RWPE2 (cell line): ENCODE data around the gene ARHGEF1.
A peak's percentile ranks its signal among the peaks of the same experiment; 100 is the strongest.

Experiments used
- ATAC-seq: fragments of 200-7000 bp; cut with Tn5 transposase; 3 replicates; pipeline ENCODE4 v1.9.1; 2021; ENCODE audit warnings: low read depth
- DNase-seq: peaks from one replicate; pipeline ENCODE4 v3.0.0-alpha.2; 2020; ENCODE audit warnings: low spot score
- H3K27ac ChIP-seq: fragments of 450-650 bp; 2 replicates; pipeline ENCODE4 v1.5.1; 2017; ENCODE audit warnings: mild to moderate bottlenecking; ENCODE audit not compliant: poor library complexity, severe bottlenecking
- H3K27me3 ChIP-seq: fragments of 250-450 bp; sonication (Bioruptor Pico); 2 replicates; pipeline ENCODE4 v1.5.1; 2021; ENCODE audit warnings: mild to moderate bottlenecking, moderate library complexity; ENCODE audit not compliant: insufficient read depth, poor library complexity, severe bottlenecking
- H3K36me3 ChIP-seq: fragments of 250-450 bp; sonication (Bioruptor Pico); 2 replicates; pipeline ENCODE4 v1.5.1; 2020; ENCODE audit warnings: low read depth, mild to moderate bottlenecking, moderate library complexity
- H3K4me1 ChIP-seq: fragments of 250-450 bp; sonication (Bioruptor Pico); 2 replicates; pipeline ENCODE4 v1.5.1; 2021; ENCODE audit warnings: mild to moderate bottlenecking, moderate library complexity; ENCODE audit not compliant: insufficient read depth, poor library complexity, severe bottlenecking
- H3K4me3 ChIP-seq: fragments of 250-450 bp; sonication (Bioruptor Pico); 2 replicates; pipeline ENCODE4 v1.5.1; 2021; ENCODE audit warnings: mild to moderate bottlenecking, moderate library complexity; ENCODE audit not compliant: severe bottlenecking
- H3K9me3 ChIP-seq: fragments of 250-450 bp; sonication (Bioruptor Pico); 2 replicates; pipeline ENCODE4 v1.5.1; 2021; ENCODE audit warnings: mild to moderate bottlenecking, moderate library complexity; ENCODE audit not compliant: severe bottlenecking
- CTCF ChIP-seq: fragments of 450-650 bp; IDR thresholded peaks from one replicate; pipeline ENCODE4 v1.5.1; 2017; ENCODE audit warnings: mild to moderate bottlenecking, moderate library complexity; ENCODE audit not compliant: poor library complexity, severe bottlenecking

Gene ARHGEF1

GRCh38 chr19:41924151-41925145 is 41.5 kb downstream of the ARHGEF1 start:
- Histone ChIP-seq H3K9me3 (no peaks in the 10 kb centered on the region), H3K27ac (no peak overlapping the region), H3K4me1 (no peaks in the 10 kb centered on the region), H3K36me3 (no peaks in the 10 kb centered on the region), H3K4me3 (no peak overlapping the region), H3K27me3 (peaks cover 75% of the 10 kb centered on the region)
- no peak for TF ChIP-seq CTCF
- no peak for DNase-seq
- ATAC-seq = no peak

DNA sequence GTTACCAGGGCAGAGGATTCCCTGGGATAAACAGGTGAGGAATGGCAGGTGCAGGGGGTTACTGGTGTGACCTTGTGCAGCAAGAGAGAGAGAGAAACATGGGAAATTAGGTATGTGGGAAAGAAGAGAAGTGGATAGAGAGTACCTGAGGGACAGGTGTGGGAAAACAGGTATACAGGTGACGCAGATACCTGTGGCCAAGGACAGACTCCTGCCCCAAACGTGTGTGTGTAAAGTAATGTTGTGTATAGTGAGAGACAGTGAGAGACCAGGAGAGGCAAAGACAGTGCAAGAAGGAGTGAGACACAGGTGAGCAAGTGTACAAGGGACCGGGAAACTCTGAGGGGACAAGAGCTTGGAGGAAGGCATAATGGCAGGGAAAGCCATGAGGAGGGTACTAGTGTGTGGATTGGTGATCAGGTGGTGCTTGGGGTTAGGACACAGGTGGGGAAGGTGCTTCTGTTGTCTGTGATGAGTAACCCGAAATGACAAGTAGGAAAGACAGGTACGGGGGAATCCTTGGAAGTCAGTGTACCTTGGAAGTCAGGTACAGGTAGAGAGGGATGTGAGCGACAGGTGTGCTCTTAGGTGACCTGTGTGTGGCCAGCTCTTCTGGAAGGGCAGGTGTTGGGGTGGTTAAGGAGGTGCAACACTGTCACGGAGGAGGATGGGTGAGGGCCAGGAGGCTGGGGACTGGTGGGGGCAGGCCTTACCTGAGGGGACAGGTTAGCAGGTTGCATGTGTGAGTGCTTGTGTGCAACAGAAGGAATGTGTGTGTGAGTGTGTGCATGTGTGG is 42.4 kb downstream of the ARHGEF1 start:
- peak; percentile 16; the same call in 1 of the 3 replicates for ATAC-seq
- Histone ChIP-seq H3K27ac (no peak overlapping the region), H3K4me1 (no peaks in the 10 kb centered on the region), H3K4me3 (no peak overlapping the region), H3K27me3 (peaks cover 84% of the 10 kb centered on the region), H3K9me3 (no peaks in the 10 kb centered on the region), H3K36me3 (no peaks in the 10 kb centered on the region)
- no peak for TF ChIP-seq CTCF
- DNase-seq = no peak

DNA sequence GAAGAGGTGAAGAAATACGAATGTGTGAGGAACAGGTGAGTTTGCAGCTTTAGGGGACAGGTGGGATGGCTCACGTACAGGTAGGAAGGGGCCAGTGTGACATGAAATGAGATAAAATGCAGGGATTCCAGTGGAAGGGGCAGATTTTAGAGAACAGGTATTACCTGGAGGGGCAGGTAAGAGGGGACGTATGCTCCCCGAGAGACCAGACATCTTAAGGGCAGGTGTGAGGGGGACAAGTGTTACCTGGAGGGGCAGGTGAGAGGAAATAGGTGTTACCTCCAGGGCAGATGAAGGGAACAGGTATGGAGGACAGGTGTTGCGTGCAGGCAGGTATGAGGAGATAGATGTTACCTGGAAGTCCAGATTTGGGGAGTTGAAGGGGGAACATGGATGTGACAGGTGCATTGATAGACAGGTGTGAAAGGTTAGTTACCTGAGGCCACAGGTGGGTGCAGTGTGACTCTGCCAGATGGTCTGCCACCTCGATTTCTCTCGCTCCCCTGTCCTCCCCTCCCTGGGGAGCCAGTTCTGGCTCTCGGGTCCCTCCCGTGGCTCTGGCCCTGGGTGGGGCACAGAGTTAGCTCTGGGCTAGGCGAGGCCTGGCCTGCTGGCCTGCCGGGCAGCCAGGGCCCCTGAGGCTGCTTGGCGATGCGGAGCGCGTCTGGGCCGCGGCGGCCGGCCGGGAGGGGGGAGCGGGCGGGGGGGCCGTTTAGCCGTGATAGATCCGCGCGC is 43.2 kb downstream of the ARHGEF1 start:
- DNase-seq = no peak
- Histone ChIP-seq H3K4me3 (no peak overlapping the region), H3K27me3 (peaks cover 87% of the 10 kb centered on the region), H3K36me3 (no peaks in the 10 kb centered on the region), H3K9me3 (no peaks in the 10 kb centered on the region), H3K4me1 (no peaks in the 10 kb centered on the region), H3K27ac (no peak overlapping the region)
- TF ChIP-seq CTCF = no peak
- ATAC-seq = no peak

DNA sequence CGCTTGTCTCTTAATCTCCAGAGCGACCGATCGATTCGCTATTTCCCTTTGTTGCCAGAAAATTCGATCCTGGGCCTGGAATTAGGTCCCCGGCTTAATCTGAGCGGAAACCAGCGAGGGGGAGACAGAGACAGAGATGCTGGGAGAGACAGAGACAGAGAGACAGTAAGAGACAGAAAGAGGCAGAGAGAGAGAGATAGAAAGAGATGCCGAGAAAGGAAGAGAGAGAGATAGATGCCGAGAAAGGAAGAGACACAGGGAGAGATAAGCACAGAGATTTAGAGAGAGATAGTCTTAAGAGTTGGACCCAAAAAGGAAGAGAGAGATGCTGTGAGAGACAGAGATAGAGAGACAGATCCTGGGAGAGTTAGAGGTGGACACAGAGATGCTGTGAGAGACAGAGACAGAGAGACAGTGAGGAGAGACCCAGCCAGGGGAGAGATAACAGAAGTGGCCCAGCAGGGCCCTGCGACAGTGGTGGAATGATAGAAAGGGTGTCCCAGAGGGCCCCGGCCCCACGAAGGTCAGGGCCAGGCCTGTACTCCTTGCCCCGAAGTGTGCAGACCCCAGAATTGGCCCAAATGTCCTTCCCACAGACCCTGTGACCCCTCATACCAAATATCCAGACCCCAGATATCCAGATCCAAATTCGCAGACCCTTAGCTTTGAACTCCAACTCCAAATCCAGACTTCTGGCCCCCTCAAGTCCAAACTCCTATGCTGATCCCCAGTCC is 43.9 kb downstream of the ARHGEF1 start:
- Histone ChIP-seq H3K27ac (no peak overlapping the region), H3K4me1 (no peaks in the 10 kb centered on the region), H3K27me3 (peaks cover 87% of the 10 kb centered on the region), H3K9me3 (no peaks in the 10 kb centered on the region), H3K36me3 (no peaks in the 10 kb centered on the region), H3K4me3 (no peak overlapping the region)
- ATAC-seq (no peak), DNase-seq (no peak)
- TF ChIP-seq CTCF = no peak
